ENCODE measurements around the gene HSD3B7.

The HSD3B7 gene

DNA sequence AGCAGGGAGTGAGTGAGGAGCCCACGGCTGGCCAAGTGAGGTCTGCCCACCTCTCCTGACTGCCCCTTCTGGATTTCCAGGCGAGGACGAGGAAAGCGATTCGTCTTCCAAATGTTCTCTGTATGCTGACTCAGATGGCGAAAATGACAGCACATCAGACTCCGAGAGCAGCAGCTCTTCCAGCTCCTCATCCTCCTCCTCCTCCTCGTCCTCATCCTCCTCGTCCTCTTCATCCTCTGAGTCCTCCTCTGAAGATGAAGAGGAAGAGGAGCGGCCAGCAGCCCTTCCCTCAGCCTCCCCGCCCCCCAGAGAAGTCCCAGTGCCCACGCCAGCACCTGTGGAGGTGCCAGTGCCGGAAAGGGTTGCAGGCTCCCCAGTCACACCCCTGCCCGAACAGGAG lies 13.7 kb upstream of the HSD3B7 start:
- H3K36me3 ChIP-seq (ENCODE audit: insufficient read depth, low read length): peaks cover 9% of the 10 kb centered on the region; the same call in 1 of the 2 replicates

DNA sequence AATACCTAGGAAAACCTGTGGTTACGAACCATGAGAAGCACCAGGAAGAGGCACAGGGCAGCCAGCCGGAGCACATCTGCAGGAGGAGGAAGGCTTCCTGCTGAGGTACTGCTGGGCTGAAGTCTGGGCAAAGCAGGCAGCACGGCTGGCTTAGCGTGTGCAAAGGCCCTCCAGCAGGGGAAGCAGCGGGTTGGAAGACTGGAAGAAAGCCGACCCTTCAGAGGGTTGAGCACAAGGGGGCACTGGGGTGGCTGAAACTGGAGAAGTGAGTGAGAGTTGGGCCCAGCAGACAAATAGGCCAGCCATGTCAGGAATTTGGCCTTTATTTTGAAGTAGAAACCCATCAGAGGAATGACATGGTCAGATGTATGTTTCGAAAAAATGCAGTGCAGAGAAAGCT lies 12.1 kb upstream of the HSD3B7 start:
- Histone ChIP-seq H2AFZ (ENCODE audit: low read length, unreplicated experiment) (no peak overlapping the region), H3K79me2 (ENCODE audit: control insufficient read depth, insufficient read depth, low read length, unreplicated experiment) (no peaks in the 10 kb centered on the region), H3K27ac (ENCODE audit: low read depth, low read length) (no peak overlapping the region), H3K4me1 (ENCODE audit: control insufficient read depth, insufficient read depth, low read length, unreplicated experiment) (no peaks in the 10 kb centered on the region), H3K27me3 (ENCODE audit: insufficient read depth, low read length) (no peaks in the 10 kb centered on the region), H3K4me3 (ENCODE audit: low read depth, low read length) (no peak overlapping the region), H3K36me3 (ENCODE audit: insufficient read depth, low read length) (peaks cover 9% of the 10 kb centered on the region; the same call in 1 of the 2 replicates)

More for the DNA sequence above, 13.7 kb upstream of the HSD3B7 start:
- H3K27me3 ChIP-seq (ENCODE audit: insufficient read depth, low read length): no peaks in the 10 kb centered on the region
- H3K79me2 ChIP-seq (ENCODE audit: control insufficient read depth, insufficient read depth, low read length, unreplicated experiment): no peaks in the 10 kb centered on the region
- H3K4me1 ChIP-seq (ENCODE audit: control insufficient read depth, insufficient read depth, low read length, unreplicated experiment): no peaks in the 10 kb centered on the region
- H3K27ac ChIP-seq (ENCODE audit: low read depth, low read length): no peak overlapping the region
- H3K4me3 ChIP-seq (ENCODE audit: low read depth, low read length): no peak overlapping the region
- no peak overlapping the region for H2AFZ ChIP-seq (ENCODE audit: low read length, unreplicated experiment)

DNA sequence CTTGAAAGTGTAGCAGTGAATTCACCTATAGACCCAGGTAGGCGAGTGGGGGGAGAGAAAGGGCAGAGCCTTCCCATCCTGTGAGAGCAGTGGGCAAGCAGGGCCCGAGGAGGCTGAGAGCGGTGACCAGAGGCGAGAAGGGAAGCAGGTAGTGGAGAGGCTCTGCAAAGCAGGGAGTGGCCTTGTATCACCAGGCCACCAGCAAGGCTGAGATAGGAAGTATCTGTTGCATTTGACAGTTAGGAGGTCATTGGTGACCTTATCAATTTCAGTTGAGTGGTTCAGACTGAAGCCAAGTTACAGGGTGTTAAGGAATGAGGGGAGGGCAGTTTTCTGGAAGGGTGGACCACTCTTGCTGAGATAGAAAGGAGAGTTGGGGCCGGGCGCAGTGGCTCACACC lies 10.7 kb upstream of the HSD3B7 start:
- Histone ChIP-seq H3K4me3 (ENCODE audit: low read depth, low read length) (no peak overlapping the region), H3K36me3 (ENCODE audit: insufficient read depth, low read length) (peaks cover 12% of the 10 kb centered on the region; the same call in 1 of the 2 replicates), H3K27ac (ENCODE audit: low read depth, low read length) (no peak overlapping the region)

DNA sequence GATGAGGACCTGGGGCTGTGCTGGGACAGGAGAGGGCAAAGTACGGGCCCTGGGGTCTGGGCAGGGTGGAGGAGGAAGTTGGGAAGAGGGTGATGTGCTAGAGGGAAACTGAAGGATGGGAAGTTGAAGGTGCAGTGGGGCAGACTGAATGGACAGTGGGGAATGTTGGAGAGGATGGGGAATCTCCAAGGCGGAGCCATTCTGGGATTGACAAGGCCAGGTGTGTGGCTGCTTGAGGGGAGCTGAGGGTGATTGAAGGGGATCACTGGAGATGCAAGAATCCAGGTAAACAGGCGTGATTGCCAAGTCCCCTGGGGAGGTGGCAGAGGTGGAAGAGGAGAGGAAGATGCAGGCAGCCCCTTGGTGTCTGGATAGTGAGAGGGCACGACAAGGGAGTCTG lies 8.5 kb upstream of the HSD3B7 start:
- H3K4me3 ChIP-seq (ENCODE audit: low read depth, low read length): no peak overlapping the region
- H3K4me1 ChIP-seq (ENCODE audit: control insufficient read depth, insufficient read depth, low read length, unreplicated experiment): no peaks in the 10 kb centered on the region
- H3K79me2 ChIP-seq (ENCODE audit: control insufficient read depth, insufficient read depth, low read length, unreplicated experiment): no peaks in the 10 kb centered on the region
- H3K27ac ChIP-seq (ENCODE audit: low read depth, low read length): no peak overlapping the region
- H3K36me3 ChIP-seq (ENCODE audit: insufficient read depth, low read length): peaks cover 12% of the 10 kb centered on the region; the same call in 1 of the 2 replicates
- H2AFZ ChIP-seq (ENCODE audit: low read length, unreplicated experiment): no peak overlapping the region
- no peaks in the 10 kb centered on the region for H3K27me3 ChIP-seq (ENCODE audit: insufficient read depth, low read length)

More for the DNA sequence above, 10.7 kb upstream of the HSD3B7 start:
- Histone ChIP-seq H3K4me1 (ENCODE audit: control insufficient read depth, insufficient read depth, low read length, unreplicated experiment) (no peaks in the 10 kb centered on the region), H3K27me3 (ENCODE audit: insufficient read depth, low read length) (no peaks in the 10 kb centered on the region), H2AFZ (ENCODE audit: low read length, unreplicated experiment) (no peak overlapping the region), H3K79me2 (ENCODE audit: control insufficient read depth, insufficient read depth, low read length, unreplicated experiment) (no peaks in the 10 kb centered on the region)

DNA sequence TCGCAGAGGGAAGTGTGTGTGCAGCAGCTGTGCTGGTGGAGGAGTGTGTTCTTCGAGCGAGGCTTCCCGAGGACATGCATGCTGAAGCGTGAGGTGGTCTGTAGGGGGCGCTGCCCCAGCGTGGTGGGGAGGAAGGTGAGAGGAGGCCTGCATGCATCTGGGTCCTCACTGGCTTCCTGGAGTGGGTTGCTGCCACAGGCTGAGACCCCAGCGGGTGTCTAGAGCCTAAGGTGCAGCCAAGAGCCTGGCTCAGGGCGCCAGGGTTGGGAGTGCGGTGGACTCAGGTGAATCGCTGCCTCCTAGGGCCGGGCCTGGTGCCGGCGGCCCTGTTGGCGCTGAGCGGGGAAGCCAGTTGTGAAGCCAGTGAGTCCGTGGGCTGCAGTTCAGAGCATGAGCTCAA lies 7.5 kb upstream of the HSD3B7 start:
- Histone ChIP-seq H3K36me3 (ENCODE audit: insufficient read depth, low read length) (peaks cover 6% of the 10 kb centered on the region; the same call in 1 of the 2 replicates), H3K79me2 (ENCODE audit: control insufficient read depth, insufficient read depth, low read length, unreplicated experiment) (no peaks in the 10 kb centered on the region), H3K27me3 (ENCODE audit: insufficient read depth, low read length) (no peaks in the 10 kb centered on the region), H3K4me1 (ENCODE audit: control insufficient read depth, insufficient read depth, low read length, unreplicated experiment) (peaks cover 1% of the 10 kb centered on the region), H3K27ac (ENCODE audit: low read depth, low read length) (no peak overlapping the region), H2AFZ (ENCODE audit: low read length, unreplicated experiment) (no peak overlapping the region), H3K4me3 (ENCODE audit: low read depth, low read length) (no peak overlapping the region)

DNA sequence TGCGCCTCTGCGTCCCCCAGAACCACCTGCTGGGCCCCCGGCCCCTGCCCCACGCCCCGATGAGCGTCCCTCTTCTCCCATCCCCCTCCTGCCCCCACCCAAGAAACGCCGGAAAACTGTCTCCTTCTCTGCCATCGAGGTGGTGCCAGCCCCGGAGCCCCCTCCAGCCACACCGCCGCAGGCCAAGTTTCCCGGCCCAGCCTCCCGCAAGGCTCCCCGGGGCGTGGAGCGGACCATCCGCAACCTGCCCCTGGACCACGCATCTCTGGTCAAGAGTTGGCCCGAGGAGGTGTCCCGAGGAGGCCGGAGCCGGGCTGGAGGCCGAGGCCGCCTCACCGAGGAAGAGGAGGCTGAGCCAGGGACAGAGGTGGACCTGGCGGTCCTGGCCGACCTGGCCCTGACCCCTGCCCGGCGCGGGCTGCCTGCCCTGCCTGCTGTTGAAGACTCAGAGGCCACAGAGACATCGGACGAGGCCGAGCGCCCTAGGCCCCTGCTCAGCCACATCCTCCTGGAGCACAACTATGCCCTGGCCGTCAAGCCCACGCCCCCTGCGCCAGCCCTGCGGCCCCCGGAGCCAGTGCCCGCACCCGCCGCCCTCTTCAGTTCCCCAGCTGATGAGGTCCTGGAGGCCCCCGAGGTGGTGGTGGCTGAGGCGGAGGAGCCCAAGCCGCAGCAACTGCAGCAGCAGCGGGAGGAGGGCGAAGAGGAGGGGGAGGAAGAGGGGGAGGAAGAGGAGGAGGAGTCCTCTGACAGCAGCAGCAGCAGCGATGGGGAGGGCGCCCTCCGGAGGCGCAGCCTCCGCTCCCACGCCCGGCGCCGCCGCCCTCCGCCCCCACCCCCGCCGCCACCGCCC lies 5.6 kb upstream of the HSD3B7 start:
- H3K27ac ChIP-seq (ENCODE audit: low read depth, low read length): no peak overlapping the region
- H3K36me3 ChIP-seq (ENCODE audit: insufficient read depth, low read length): peaks cover 5% of the 10 kb centered on the region; the same call in 1 of the 2 replicates

DNA sequence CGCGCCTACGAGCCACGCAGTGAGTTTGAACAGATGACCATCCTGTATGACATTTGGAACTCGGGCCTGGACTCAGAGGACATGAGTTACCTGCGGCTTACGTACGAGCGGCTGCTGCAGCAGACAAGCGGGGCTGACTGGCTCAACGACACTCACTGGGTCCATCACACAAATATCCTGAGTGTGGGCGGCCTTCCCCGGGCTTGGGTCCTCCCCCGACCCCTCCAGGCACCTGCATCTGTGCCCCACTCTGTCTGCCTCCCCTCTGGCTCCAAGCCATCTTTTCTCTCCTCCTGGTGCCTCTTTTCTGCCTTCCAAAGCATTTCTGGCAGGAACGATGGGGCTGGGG lies 5.0 kb upstream of the HSD3B7 start:
- Histone ChIP-seq H3K36me3 (ENCODE audit: insufficient read depth, low read length) (peaks cover 4% of the 10 kb centered on the region; the same call in 1 of the 2 replicates), H3K27ac (ENCODE audit: low read depth, low read length) (no peak overlapping the region), H3K4me3 (ENCODE audit: low read depth, low read length) (no peak overlapping the region), H3K27me3 (ENCODE audit: insufficient read depth, low read length) (no peaks in the 10 kb centered on the region), H2AFZ (ENCODE audit: low read length, unreplicated experiment) (no peak overlapping the region), H3K79me2 (ENCODE audit: control insufficient read depth, insufficient read depth, low read length, unreplicated experiment) (no peaks in the 10 kb centered on the region), H3K4me1 (ENCODE audit: control insufficient read depth, insufficient read depth, low read length, unreplicated experiment) (peaks cover 9% of the 10 kb centered on the region)

More for the DNA sequence above, 5.6 kb upstream of the HSD3B7 start:
- H3K27me3 ChIP-seq (ENCODE audit: insufficient read depth, low read length): no peaks in the 10 kb centered on the region
- H3K4me3 ChIP-seq (ENCODE audit: low read depth, low read length): no peak overlapping the region
- H3K79me2 ChIP-seq (ENCODE audit: control insufficient read depth, insufficient read depth, low read length, unreplicated experiment): no peaks in the 10 kb centered on the region
- H2AFZ ChIP-seq (ENCODE audit: low read length, unreplicated experiment): no peak overlapping the region
- H3K4me1 ChIP-seq (ENCODE audit: control insufficient read depth, insufficient read depth, low read length, unreplicated experiment): peaks cover 9% of the 10 kb centered on the region

DNA sequence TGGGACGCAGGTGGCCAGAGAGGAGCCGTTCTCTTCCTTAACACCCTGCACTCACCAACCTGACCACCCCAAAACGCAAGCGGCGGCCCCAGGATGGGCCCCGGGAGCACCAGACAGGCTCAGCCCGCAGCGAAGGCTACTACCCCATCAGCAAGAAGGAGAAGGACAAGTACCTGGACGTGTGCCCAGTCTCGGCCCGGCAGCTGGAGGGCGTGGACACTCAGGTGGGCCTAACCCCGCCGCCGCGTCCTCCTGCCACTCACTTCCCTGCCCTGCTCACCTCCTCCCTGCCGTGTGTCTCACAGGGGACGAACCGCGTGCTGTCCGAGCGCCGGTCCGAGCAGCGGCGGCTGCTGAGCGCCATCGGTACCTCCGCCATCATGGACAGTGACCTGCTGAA lies 4.6 kb upstream of the HSD3B7 start:
- Histone ChIP-seq H2AFZ (ENCODE audit: low read length, unreplicated experiment) (no peak overlapping the region), H3K27ac (ENCODE audit: low read depth, low read length) (no peak overlapping the region), H3K27me3 (ENCODE audit: insufficient read depth, low read length) (no peaks in the 10 kb centered on the region), H3K36me3 (ENCODE audit: insufficient read depth, low read length) (peaks cover 4% of the 10 kb centered on the region; the same call in 1 of the 2 replicates), H3K79me2 (ENCODE audit: control insufficient read depth, insufficient read depth, low read length, unreplicated experiment) (no peaks in the 10 kb centered on the region), H3K4me3 (ENCODE audit: low read depth, low read length) (no peak overlapping the region), H3K4me1 (ENCODE audit: control insufficient read depth, insufficient read depth, low read length, unreplicated experiment) (peaks cover 13% of the 10 kb centered on the region)

DNA sequence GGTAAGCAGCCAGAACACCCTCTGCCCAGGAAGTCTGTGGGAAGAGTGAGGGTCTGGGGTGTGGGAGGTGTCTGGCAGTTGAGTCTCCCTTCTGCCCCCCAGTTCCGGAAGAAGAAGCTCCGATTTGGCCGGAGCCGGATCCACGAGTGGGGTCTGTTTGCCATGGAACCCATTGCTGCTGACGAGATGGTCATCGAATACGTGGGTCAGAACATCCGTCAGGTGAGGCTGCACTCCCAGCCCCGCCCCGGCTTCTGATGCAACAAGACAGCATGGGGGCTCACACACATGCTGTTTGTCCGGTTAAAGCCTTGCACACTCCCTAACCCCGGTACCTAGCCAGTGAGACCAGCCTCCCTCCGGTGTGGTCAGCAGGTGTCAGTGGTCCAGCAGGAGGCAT lies 4.0 kb upstream of the HSD3B7 start:
- Histone ChIP-seq H3K36me3 (ENCODE audit: insufficient read depth, low read length) (peaks cover 4% of the 10 kb centered on the region; the same call in 1 of the 2 replicates), H3K27ac (ENCODE audit: low read depth, low read length) (no peak overlapping the region), H3K79me2 (ENCODE audit: control insufficient read depth, insufficient read depth, low read length, unreplicated experiment) (no peaks in the 10 kb centered on the region), H2AFZ (ENCODE audit: low read length, unreplicated experiment) (no peak overlapping the region), H3K27me3 (ENCODE audit: insufficient read depth, low read length) (no peaks in the 10 kb centered on the region), H3K4me1 (ENCODE audit: control insufficient read depth, insufficient read depth, low read length, unreplicated experiment) (peaks cover 19% of the 10 kb centered on the region), H3K4me3 (ENCODE audit: low read depth, low read length) (no peak overlapping the region)

DNA sequence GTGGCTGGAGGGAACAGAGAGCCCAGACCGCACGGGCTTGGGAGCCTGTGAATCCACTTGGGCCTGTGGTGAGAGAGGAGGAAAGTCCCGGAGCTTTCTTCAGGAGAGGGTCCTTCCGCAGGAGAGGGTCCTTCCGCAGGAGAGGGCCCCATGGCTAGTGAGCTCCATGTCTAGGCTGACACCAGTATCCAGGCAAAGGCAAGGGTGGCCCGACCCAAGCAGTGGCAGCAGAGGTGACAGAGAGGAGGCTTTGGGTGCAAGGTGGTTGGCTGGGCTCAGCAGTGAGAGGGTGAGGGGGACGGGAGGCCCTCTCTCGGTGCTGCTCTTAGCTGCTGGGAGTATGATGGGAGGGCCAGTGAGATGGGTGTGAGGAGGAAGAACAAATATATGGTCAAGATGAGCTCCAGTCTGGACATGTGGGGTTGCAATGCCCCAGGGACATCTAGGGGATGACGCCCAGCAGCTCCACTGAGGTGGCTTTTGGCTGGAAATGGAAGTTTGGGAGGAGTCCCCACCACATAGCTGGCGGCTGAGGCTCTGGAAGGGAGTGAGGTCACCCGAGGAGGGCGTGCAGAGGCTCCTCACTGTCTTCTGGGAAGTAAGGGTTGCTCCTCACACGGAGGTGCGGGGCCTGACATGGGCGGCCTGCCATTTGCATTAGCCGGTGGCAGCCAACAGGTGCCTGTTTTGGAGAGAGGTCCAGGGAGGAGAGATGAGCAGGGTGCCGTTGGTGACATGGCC lies 2.3 kb upstream of the HSD3B7 start:
- Histone ChIP-seq H3K27ac (ENCODE audit: low read depth, low read length) (no peak overlapping the region), H3K4me1 (ENCODE audit: control insufficient read depth, insufficient read depth, low read length, unreplicated experiment) (peaks cover 21% of the 10 kb centered on the region)

More for the DNA sequence above, 2.3 kb upstream of the HSD3B7 start:
- Histone ChIP-seq H3K4me3 (ENCODE audit: low read depth, low read length) (no peak overlapping the region), H3K27me3 (ENCODE audit: insufficient read depth, low read length) (no peaks in the 10 kb centered on the region), H3K36me3 (ENCODE audit: insufficient read depth, low read length) (peaks cover 4% of the 10 kb centered on the region; the same call in 1 of the 2 replicates), H3K79me2 (ENCODE audit: control insufficient read depth, insufficient read depth, low read length, unreplicated experiment) (no peaks in the 10 kb centered on the region), H2AFZ (ENCODE audit: low read length, unreplicated experiment) (no peak overlapping the region)

All from ACC112 (cell line).